ENCODE data around the gene WNT2B.

Gene WNT2B

GRCh38 chr1:112505400-112505785 is 3.4 kb upstream of the WNT2B start:
- DNase-seq, result no peak

GRCh38 chr1:112505878-112506277 is 2.9 kb upstream of the WNT2B start:
- DNase-seq, result no peak

GRCh38 chr1:112506306-112506705 is 2.5 kb upstream of the WNT2B start:
- no peak for DNase-seq

- DNase-seq, result no peak
Observed at GRCh38 chr1:112506731-112507130, 2.0 kb upstream of the WNT2B start.

- DNase-seq, result no peak
Observed at GRCh38 chr1:112507336-112507735, 1.4 kb upstream of the WNT2B start.

GRCh38 chr1:112507921-112508277 is 866 bp upstream of the WNT2B start:
- no peak for DNase-seq

GRCh38 chr1:112509005-112509659 is 367 bp downstream of the WNT2B start:
- no peak for DNase-seq

- no peak for DNase-seq
Observed at GRCh38 chr1:112509660-112510178, 954 bp downstream of the WNT2B start.

- no peak for DNase-seq
Observed at GRCh38 chr1:112510340-112510739, 1.6 kb downstream of the WNT2B start.

GRCh38 chr1:112511897-112512296 is 3.1 kb downstream of the WNT2B start:
- no peak for DNase-seq

GRCh38 chr1:112513112-112513870 is 4.5 kb downstream of the WNT2B start:
- no peak for DNase-seq

- DNase-seq, result no peak
Observed at GRCh38 chr1:112514901-112515300, 6.1 kb downstream of the WNT2B start.

- no peak for DNase-seq
Observed at GRCh38 chr1:112515311-112516009, 6.7 kb downstream of the WNT2B start.

GRCh38 chr1:112516141-112516540 is 7.4 kb downstream of the WNT2B start:
- DNase-seq, result no peak

- DNase-seq, result no peak
Observed at GRCh38 chr1:112517231-112517630, 8.5 kb downstream of the WNT2B start.

- no peak for DNase-seq
Observed at GRCh38 chr1:112517646-112518045, 8.9 kb downstream of the WNT2B start.

GRCh38 chr1:112518186-112518585 is 9.4 kb downstream of the WNT2B start:
- DNase-seq, result no peak

GRCh38 chr1:112520166-112520565 is 11.4 kb downstream of the WNT2B start:
- no peak for DNase-seq

GRCh38 chr1:112522621-112523020 is 13.9 kb downstream of the WNT2B start:
- no peak for DNase-seq

GRCh38 chr1:112524251-112524650 is 15.5 kb downstream of the WNT2B start:
- DNase-seq, result no peak

GRCh38 chr1:112524986-112525385 is 16.2 kb downstream of the WNT2B start:
- DNase-seq, result no peak

- DNase-seq, result no peak
Observed at GRCh38 chr1:112527266-112528010, 18.7 kb downstream of the WNT2B start.

GRCh38 chr1:112528076-112528475 is 19.3 kb downstream of the WNT2B start:
- DNase-seq, result no peak
